Measurements from ENCODE around the gene TM9SF3.

Gene TM9SF3

DNA sequence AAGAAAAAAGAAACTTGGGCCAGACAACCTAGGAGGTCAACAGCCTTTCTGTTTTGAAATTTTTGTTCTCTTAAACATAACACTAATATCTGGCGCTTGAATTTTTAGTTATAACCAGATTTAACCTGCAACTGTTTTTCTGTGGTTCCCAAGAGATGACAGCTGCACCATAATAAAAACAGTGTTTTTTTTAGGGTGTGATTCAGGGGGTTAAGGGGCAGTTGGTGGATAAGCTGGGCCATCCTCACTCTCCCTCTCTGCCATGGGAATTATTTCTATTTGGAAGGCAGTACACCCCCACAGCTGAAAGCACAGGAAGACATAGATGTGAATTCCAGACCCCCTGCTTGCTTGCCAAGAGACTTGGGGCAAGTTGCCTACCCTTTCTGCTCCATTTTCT is 20.1 kb upstream of the TM9SF3 start:
- Histone ChIP-seq H3K4me2 (ENCODE audit: low read length) (no peak overlapping the region), H3K27me3 (ENCODE audit: control insufficient read depth, low read length) (no peaks in the 10 kb centered on the region), H3K4me1 (ENCODE audit: control insufficient read depth, low read length) (no peaks in the 10 kb centered on the region), H3K79me2 (ENCODE audit: control insufficient read depth, low read length) (0 out of 2 replicates have a peak, but pooled peaks cover 2% of the 10 kb centered on the region), H3K9me3 (ENCODE audit: control insufficient read depth, insufficient read depth, low read length) (no peaks in the 10 kb centered on the region), H3K27ac (ENCODE audit: low read depth, low read length) (no peak overlapping the region), H3F3A (ENCODE audit: control insufficient read depth, insufficient read depth) (no peaks in the 10 kb centered on the region; the same call in 1 of the 2 replicates), H4K20me1 (ENCODE audit: control insufficient read depth, insufficient read depth, low read depth, low read length) (no peaks in the 10 kb centered on the region), H3K36me3 (ENCODE audit: control insufficient read depth, low read length) (peaks cover 99% of the 10 kb centered on the region), H3K4me3 (ENCODE audit: low read length) (no peak overlapping the region), H3K9me2 (replicated peaks; ENCODE audit: control insufficient read depth, low read length) (no peaks in the 10 kb centered on the region)
- no peak for TF ChIP-seq EZH2phosphoT487 (IDR thresholded peaks at IDR 0.05; ENCODE audit: borderline replicate concordance, low read length)
- TF ChIP-seq, protein P1, sequence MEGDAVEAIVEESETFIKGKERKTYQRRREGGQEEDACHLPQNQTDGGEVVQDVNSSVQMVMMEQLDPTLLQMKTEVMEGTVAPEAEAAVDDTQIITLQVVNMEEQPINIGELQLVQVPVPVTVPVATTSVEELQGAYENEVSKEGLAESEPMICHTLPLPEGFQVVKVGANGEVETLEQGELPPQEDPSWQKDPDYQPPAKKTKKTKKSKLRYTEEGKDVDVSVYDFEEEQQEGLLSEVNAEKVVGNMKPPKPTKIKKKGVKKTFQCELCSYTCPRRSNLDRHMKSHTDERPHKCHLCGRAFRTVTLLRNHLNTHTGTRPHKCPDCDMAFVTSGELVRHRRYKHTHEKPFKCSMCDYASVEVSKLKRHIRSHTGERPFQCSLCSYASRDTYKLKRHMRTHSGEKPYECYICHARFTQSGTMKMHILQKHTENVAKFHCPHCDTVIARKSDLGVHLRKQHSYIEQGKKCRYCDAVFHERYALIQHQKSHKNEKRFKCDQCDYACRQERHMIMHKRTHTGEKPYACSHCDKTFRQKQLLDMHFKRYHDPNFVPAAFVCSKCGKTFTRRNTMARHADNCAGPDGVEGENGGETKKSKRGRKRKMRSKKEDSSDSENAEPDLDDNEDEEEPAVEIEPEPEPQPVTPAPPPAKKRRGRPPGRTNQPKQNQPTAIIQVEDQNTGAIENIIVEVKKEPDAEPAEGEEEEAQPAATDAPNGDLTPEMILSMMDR (IDR thresholded peaks at IDR 0.05; ENCODE audit: low read depth, low read length, poor library complexity, severe bottlenecking), result no peak

DNA sequence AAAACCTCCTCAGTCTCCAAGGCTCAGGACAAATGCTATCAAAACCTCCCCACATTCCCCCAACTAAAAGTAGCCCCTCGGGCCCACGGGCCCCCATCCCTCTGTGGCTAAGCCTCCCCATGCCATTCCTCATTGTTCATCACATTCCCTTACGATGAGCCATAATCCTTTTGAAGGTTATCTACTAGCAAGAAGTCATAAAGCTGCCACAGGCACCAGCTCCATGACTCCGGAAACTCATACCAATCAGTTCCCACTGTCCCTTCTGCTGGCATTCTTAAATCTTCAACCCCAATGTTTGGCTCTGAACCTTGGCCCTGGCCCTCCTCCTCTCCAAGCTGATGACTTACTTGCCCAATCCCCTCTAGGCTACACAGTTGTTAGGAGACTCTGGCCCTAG is 19.4 kb upstream of the TM9SF3 start:
- no peaks in the 10 kb centered on the region; the same call in 1 of the 2 replicates for H3F3A ChIP-seq (ENCODE audit: control insufficient read depth, insufficient read depth)
- H3K79me2 ChIP-seq (ENCODE audit: control insufficient read depth, low read length), result 0 out of 2 replicates have a peak, but pooled peaks cover 2% of the 10 kb centered on the region
- no peaks in the 10 kb centered on the region for H3K9me2 ChIP-seq (replicated peaks; ENCODE audit: control insufficient read depth, low read length)
- H3K27ac ChIP-seq (ENCODE audit: low read depth, low read length), result no peak overlapping the region
- H3K4me2 ChIP-seq (ENCODE audit: low read length), result no peak overlapping the region
- no peak overlapping the region for H3K4me3 ChIP-seq (ENCODE audit: low read length)
- H3K4me1 ChIP-seq (ENCODE audit: control insufficient read depth, low read length), result no peaks in the 10 kb centered on the region
- no peaks in the 10 kb centered on the region for H3K27me3 ChIP-seq (ENCODE audit: control insufficient read depth, low read length)
- H3K9me3 ChIP-seq (ENCODE audit: control insufficient read depth, insufficient read depth, low read length), result no peaks in the 10 kb centered on the region
- H3K36me3 ChIP-seq (ENCODE audit: control insufficient read depth, low read length), result peaks cover 99% of the 10 kb centered on the region
- H4K20me1 ChIP-seq (ENCODE audit: control insufficient read depth, insufficient read depth, low read depth, low read length), result no peaks in the 10 kb centered on the region
- TF ChIP-seq, protein P1 (IDR thresholded peaks at IDR 0.05; ENCODE audit: low read depth, low read length, poor library complexity, severe bottlenecking), result no peak
- no peak for TF ChIP-seq EZH2phosphoT487 (IDR thresholded peaks at IDR 0.05; ENCODE audit: borderline replicate concordance, low read length)

DNA sequence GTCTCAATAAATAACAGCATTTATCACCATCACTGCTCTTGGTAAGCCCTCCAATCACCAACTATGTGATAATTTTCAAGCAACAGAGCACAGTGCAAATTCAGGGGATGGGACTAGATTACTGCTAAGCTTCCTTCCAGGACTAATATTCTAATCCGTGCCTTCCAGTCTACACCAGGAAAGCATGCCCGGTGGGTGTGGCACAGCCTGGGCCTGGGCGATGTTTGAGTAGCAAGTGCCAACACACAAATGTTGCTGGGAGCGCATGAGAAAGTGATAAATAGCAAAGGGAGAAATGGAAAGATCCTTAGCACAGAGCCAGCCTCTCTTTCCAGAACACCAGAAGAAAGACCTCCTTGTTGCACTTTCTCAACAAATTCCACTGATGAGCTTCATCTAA is 13.5 kb upstream of the TM9SF3 start:
- no peak overlapping the region for H3K27ac ChIP-seq (ENCODE audit: low read depth, low read length)
- H3K4me2 ChIP-seq (ENCODE audit: low read length), result no peak overlapping the region
- no peaks in the 10 kb centered on the region for H3K79me2 ChIP-seq (ENCODE audit: control insufficient read depth, low read length)
- H3K36me3 ChIP-seq (ENCODE audit: control insufficient read depth, low read length), result peaks cover 95% of the 10 kb centered on the region
- H4K20me1 ChIP-seq (ENCODE audit: control insufficient read depth, insufficient read depth, low read depth, low read length), result no peaks in the 10 kb centered on the region
- H3F3A ChIP-seq (ENCODE audit: control insufficient read depth, insufficient read depth), result peaks cover 4% of the 10 kb centered on the region; the same call in 1 of the 2 replicates
- no peaks in the 10 kb centered on the region for H3K9me3 ChIP-seq (ENCODE audit: control insufficient read depth, insufficient read depth, low read length)
- no peaks in the 10 kb centered on the region for H3K4me1 ChIP-seq (ENCODE audit: control insufficient read depth, low read length)
- H3K4me3 ChIP-seq (ENCODE audit: low read length), result no peak overlapping the region
- TF ChIP-seq, protein P1 (IDR thresholded peaks at IDR 0.05; ENCODE audit: low read depth, low read length, poor library complexity, severe bottlenecking), result no peak
- TF ChIP-seq EZH2phosphoT487 (IDR thresholded peaks at IDR 0.05; ENCODE audit: borderline replicate concordance, low read length), result no peak
- H3K27me3 ChIP-seq (ENCODE audit: control insufficient read depth, low read length), result no peaks in the 10 kb centered on the region
- no peaks in the 10 kb centered on the region for H3K9me2 ChIP-seq (replicated peaks; ENCODE audit: control insufficient read depth, low read length)
